ENCODE data around the gene PEX1.

GRCh38 chr7:92466682-92467081 lies 61.6 kb downstream of the PEX1 start:
- no peak for TF ChIP-seq CTCF (IDR thresholded peaks at IDR 0.05; ENCODE audit: poor library complexity, severe bottlenecking)
- no peak for TF ChIP-seq TAF1 (IDR thresholded peaks at IDR 0.05; ENCODE audit: low read depth)
- TF ChIP-seq EZH2 (IDR thresholded peaks at IDR 0.05; ENCODE audit: borderline replicate concordance, insufficient read depth, low read length, poor library complexity, severe bottlenecking): no peak
- no peak for TF ChIP-seq EP300 (conservative IDR thresholded peaks at IDR 0.05; ENCODE audit: poor library complexity, severe bottlenecking)
- TF ChIP-seq MXI1 (conservative IDR thresholded peaks at IDR 0.05; ENCODE audit: poor library complexity, severe bottlenecking): no peak
- no peak for TF ChIP-seq REST (IDR thresholded peaks at IDR 0.05; ENCODE audit: borderline replicate concordance)
- TF ChIP-seq SMC3 (conservative IDR thresholded peaks at IDR 0.05; ENCODE audit: poor library complexity): no peak
- no peak for TF ChIP-seq POLR2AphosphoS5 (IDR thresholded peaks at IDR 0.05)
